Duodenal mucosa (tissue), 2 donors: Measurements from ENCODE around the gene NFIX.

Experiments used
- H3K27ac ChIP-seq: one replicate; pipeline ENCODE4 v1.7.0; 2013; ENCODE audit warnings: low read depth, low read length
- H3K27me3 ChIP-seq, 2 donors: one replicate each; pipeline ENCODE4 v1.7.0; 2013; ENCODE audit warnings: low read length in 2 of 2, control low read depth in 1 of 2; ENCODE audit not compliant: insufficient read depth in 2 of 2, control insufficient read depth in 1 of 2
- H3K36me3 ChIP-seq, 2 donors: one replicate each; pipeline ENCODE4 v1.7.0; 2013; ENCODE audit warnings: low read length in 2 of 2, control low read depth in 1 of 2; ENCODE audit not compliant: insufficient read depth in 2 of 2, control insufficient read depth in 1 of 2
- H3K4me1 ChIP-seq, 2 donors: one replicate each; pipeline ENCODE4 v1.7.0; 2013; ENCODE audit warnings: low read length in 2 of 2, control low read depth in 1 of 2; ENCODE audit not compliant: insufficient read depth in 2 of 2, control insufficient read depth in 1 of 2
- H3K4me3 ChIP-seq, 2 donors: one replicate each; pipeline ENCODE4 v1.7.0; 2013; ENCODE audit warnings: low read length in 2 of 2, low read depth in 1 of 2
- H3K9ac ChIP-seq, 2 donors: one replicate each; pipeline ENCODE4 v1.7.0; 2013; ENCODE audit warnings: low read length in 2 of 2, low read depth in 1 of 2
- H3K9me3 ChIP-seq, 2 donors: one replicate each; pipeline ENCODE4 v1.7.0; 2013; ENCODE audit warnings: low read length in 2 of 2, control low read depth in 1 of 2; ENCODE audit not compliant: control insufficient read depth in 1 of 2

NFIX gene

GRCh38 chr19:13092606-13093235, 97.4 kb downstream of the NFIX start:
- H3K4me1 ChIP-seq: peaks cover 16 to 17% of the 10 kb centered on the region in 2 donors
- peaks cover 0 to 4% of the 10 kb centered on the region in 2 donors for H3K27me3 ChIP-seq
- no peaks in the 10 kb centered on the region for H3K36me3 ChIP-seq
- H3K27ac ChIP-seq: no peak overlapping the region
- no peak overlapping the region for H3K9ac ChIP-seq
- H3K9me3 ChIP-seq: no peaks in the 10 kb centered on the region
- H3K4me3 ChIP-seq: no peak overlapping the region

- H3K9me3 ChIP-seq: no peaks in the 10 kb centered on the region
- H3K9ac ChIP-seq: peak overlapping the region in 1 of 2 donors; percentile 17
Observed at GRCh38 chr19:13093407-13094105, 98.3 kb downstream of the NFIX start.

GRCh38 chr19:13094106-13094504, 98.8 kb downstream of the NFIX start:
- Histone ChIP-seq H3K27ac (no peak overlapping the region), H3K27me3 (peaks cover 0 to 4% of the 10 kb centered on the region in 2 donors), H3K4me1 (peaks cover 20 to 21% of the 10 kb centered on the region in 2 donors), H3K9me3 (no peaks in the 10 kb centered on the region), H3K4me3 (no peak overlapping the region), H3K9ac (peak overlapping the region in 1 of 2 donors; percentile 17), H3K36me3 (no peaks in the 10 kb centered on the region)

More at GRCh38 chr19:13093407-13094105, 98.3 kb downstream of the NFIX start:
- Histone ChIP-seq H3K27ac (no peak overlapping the region), H3K4me3 (no peak overlapping the region), H3K36me3 (no peaks in the 10 kb centered on the region), H3K27me3 (peaks cover 0 to 4% of the 10 kb centered on the region in 2 donors), H3K4me1 (peaks cover 16 to 17% of the 10 kb centered on the region in 2 donors)

- peaks cover 0 to 4% of the 10 kb centered on the region in 2 donors for H3K27me3 ChIP-seq
- H3K4me1 ChIP-seq: peaks cover 25 to 27% of the 10 kb centered on the region in 2 donors
- no peak overlapping the region for H3K4me3 ChIP-seq
- no peaks in the 10 kb centered on the region for H3K36me3 ChIP-seq
- no peak overlapping the region for H3K27ac ChIP-seq
- no peak overlapping the region for H3K9ac ChIP-seq
- no peaks in the 10 kb centered on the region for H3K9me3 ChIP-seq
Observed at GRCh38 chr19:13094771-13095392, 99.6 kb downstream of the NFIX start.

- H3K27ac ChIP-seq: no peak overlapping the region
- H3K9ac ChIP-seq: no peak overlapping the region
- H3K27me3 ChIP-seq: peaks cover 0 to 4% of the 10 kb centered on the region in 2 donors
- H3K4me3 ChIP-seq: no peak overlapping the region
- no peaks in the 10 kb centered on the region for H3K36me3 ChIP-seq
- H3K4me1 ChIP-seq: peaks cover 25 to 32% of the 10 kb centered on the region in 2 donors
- H3K9me3 ChIP-seq: no peaks in the 10 kb centered on the region
Observed at GRCh38 chr19:13095393-13095784, 100.1 kb downstream of the NFIX start.

GRCh38 chr19:13095934-13096927, 101.0 kb downstream of the NFIX start:
- Histone ChIP-seq H3K9ac (no peak overlapping the region), H3K4me1 (peaks cover 25 to 33% of the 10 kb centered on the region in 2 donors), H3K36me3 (no peaks in the 10 kb centered on the region), H3K9me3 (no peaks in the 10 kb centered on the region), H3K4me3 (peak overlapping the region in 1 of 2 donors; percentile 22), H3K27me3 (peaks cover 0 to 4% of the 10 kb centered on the region in 2 donors), H3K27ac (no peak overlapping the region)

- no peaks in the 10 kb centered on the region for H3K9me3 ChIP-seq
- H3K27ac ChIP-seq: no peak overlapping the region
- no peaks in the 10 kb centered on the region for H3K36me3 ChIP-seq
- H3K4me3 ChIP-seq: no peak overlapping the region
- peaks cover 0 to 4% of the 10 kb centered on the region in 2 donors for H3K27me3 ChIP-seq
- H3K4me1 ChIP-seq: peaks cover 28 to 41% of the 10 kb centered on the region in 2 donors
- H3K9ac ChIP-seq: no peak overlapping the region
Observed at GRCh38 chr19:13097033-13097462, 101.8 kb downstream of the NFIX start.

GRCh38 chr19:13097463-13098258, 102.4 kb downstream of the NFIX start:
- Histone ChIP-seq H3K4me1 (peaks cover 32 to 46% of the 10 kb centered on the region in 2 donors), H3K27me3 (peaks cover 0 to 4% of the 10 kb centered on the region in 2 donors), H3K9ac (no peak overlapping the region), H3K4me3 (no peak overlapping the region), H3K36me3 (no peaks in the 10 kb centered on the region), H3K27ac (peak overlapping the region; percentile 10), H3K9me3 (no peaks in the 10 kb centered on the region)
